K562 (cell line): Measurements from ENCODE around the gene ABHD12. TPM values are rescaled to one million over a fixed set of nuclear protein-coding genes. Genes with fewer than 3 reads are reported as not detected.

Source experiments
- CHD4 ChIP-seq: fragments of 200-600 bp; sonication (generic); IDR thresholded peaks from 3 replicates; pipeline ENCODE4 v1.6.1; 2012; ENCODE audit warnings: low read depth, mild to moderate bottlenecking, mixed read lengths, low read length, inconsistent platforms; ENCODE audit not compliant: insufficient read depth, insufficient replicate concordance, poor library complexity, severe bottlenecking
- DNMT1 ChIP-seq: fragments of 450-650 bp; IDR thresholded peaks from 2 replicates; pipeline ENCODE4 v1.6.1; 2016; ENCODE audit warnings: antibody characterized with exemption, mild to moderate bottlenecking
- FOXJ2 ChIP-seq: fragments of 200-800 bp; sonication (Bioruptor generic); IDR thresholded peaks from 2 replicates; pipeline ENCODE4 v1.6.1; 2016; ENCODE audit warnings: missing genetic modification characterization, missing compliant biosample characterization
- HDGF ChIP-seq: fragments of 450-650 bp; IDR thresholded peaks from 2 replicates; pipeline ENCODE4 v1.6.1; 2016
- POLR2G ChIP-seq: fragments of 200-400 bp; formaldehyde crosslinking; IDR thresholded peaks from 2 replicates; pipeline ENCODE4 v1.6.1; 2017; ENCODE audit warnings: low read depth, mild to moderate bottlenecking, antibody characterized with exemption, low read length, moderate library complexity
- RBM17 ChIP-seq: fragments of 200-400 bp; formaldehyde crosslinking; IDR thresholded peaks from 2 replicates; pipeline ENCODE4 v1.6.1; 2017; ENCODE audit warnings: low read depth, mild to moderate bottlenecking, low read length, borderline replicate concordance
- SMAD4 ChIP-seq: fragments of 250-450 bp; sonication (Bioruptor Pico); conservative IDR thresholded peaks from 2 replicates; pipeline ENCODE4 v1.8.0; 2021; ENCODE audit warnings: inconsistent platforms, mild to moderate bottlenecking, moderate library complexity
- STAT5B ChIP-seq: fragments of 250-450 bp; sonication (Bioruptor Pico); IDR thresholded peaks from 2 replicates; pipeline ENCODE4 v1.8.0; 2021; ENCODE audit warnings: mild to moderate bottlenecking, inconsistent platforms
- XRCC5 ChIP-seq: fragments of 200-400 bp; formaldehyde crosslinking; IDR thresholded peaks from 2 replicates; pipeline ENCODE4 v1.6.1; 2017; ENCODE audit warnings: low read depth, mild to moderate bottlenecking, low read length
- ZNF121 ChIP-seq: sonication (generic); formaldehyde crosslinking; conservative IDR thresholded peaks from 2 replicates; pipeline ENCODE4 v1.8.0; 2022; ENCODE audit warnings: missing genetic modification reagents
- ZNF175 ChIP-seq: fragments of 200-800 bp; sonication (Bioruptor generic); IDR thresholded peaks from 2 replicates; pipeline ENCODE4 v1.6.1; 2016; ENCODE audit warnings: low read depth, mild to moderate bottlenecking, missing genetic modification characterization, missing compliant biosample characterization
- ZNF584 ChIP-seq: fragments of 200-800 bp; sonication (Bioruptor generic); IDR thresholded peaks from 2 replicates; pipeline ENCODE4 v1.6.1; 2016; ENCODE audit warnings: low read depth, mild to moderate bottlenecking, missing genetic modification characterization, missing compliant biosample characterization
- ZNF589 ChIP-seq: fragments of 200-800 bp; sonication (Bioruptor generic); IDR thresholded peaks from 2 replicates; pipeline ENCODE4 v1.6.1; 2016; ENCODE audit warnings: low read depth, missing genetic modification characterization, missing compliant biosample characterization
- polyA plus RNA-seq, 8 experiments: library from polyadenylated mRNA; depleted of rRNA in 4 of 8; stranded (reverse) in 5 of 8; unstranded in 3 of 8; fragments of >200 nt; fragmentation: Nextera tagmentation in 2 of 8; fragmentation: Illumina TruSeq in 1 of 8; extraction: Ambion mirVana in 2 of 8; extraction: Trizol in 1 of 8; gene quantifications; 2 replicates each; pipeline versions ENCODE4 v1.2.1 to v1.2.3, GENCODE V29; 2011 to 2014; ENCODE audit warnings: inconsistent platforms in 1 of 8, missing spikeins in 1 of 8
- total RNA-seq, 7 experiments: library from RNA; depleted of rRNA in 6 of 7; stranded (reverse); fragments of >200 nt in 6 of 7; fragmentation: Illumina TruSeq in 2 of 7; extraction: Trizol in 2 of 7; gene quantifications; 2 replicates each; pipeline versions ENCODE4 v1.2.1 to v1.2.3, GENCODE V29; 2011 to 2021; ENCODE audit warnings: low replicate concordance in 1 of 7
- TF ChIP-seq, protein P1 (sequence below): sonication (generic); formaldehyde crosslinking; IDR thresholded peaks from 2 replicates; pipeline ENCODE4 v1.8.0; 2022; ENCODE audit warnings: mild to moderate bottlenecking, missing genetic modification reagents
- TF ChIP-seq, protein P2 (sequence below): sonication (generic); formaldehyde crosslinking; IDR thresholded peaks from 2 replicates; pipeline ENCODE4 v1.9.0; 2022; ENCODE audit warnings: mild to moderate bottlenecking, missing genetic modification reagents
- TF ChIP-seq, protein P3 (sequence below): fragments of 200-800 bp; sonication (Bioruptor generic); IDR thresholded peaks from 2 replicates; pipeline ENCODE4 v1.6.1; 2017; ENCODE audit warnings: missing genetic modification characterization, missing compliant biosample characterization
- TF ChIP-seq, protein P4 (sequence below): fragments of 250-450 bp; sonication (Bioruptor Pico); IDR thresholded peaks from 2 replicates; pipeline ENCODE4 v1.8.0; 2021; ENCODE audit warnings: borderline replicate concordance, mild to moderate bottlenecking, moderate library complexity; ENCODE audit not compliant: poor library complexity, severe bottlenecking
- TF ChIP-seq, protein P5 (sequence below): fragments of 250-450 bp; sonication (Bioruptor Pico); IDR thresholded peaks from 2 replicates; pipeline ENCODE4 v1.5.0; 2021
- TF ChIP-seq, protein P6 (sequence below): sonication (generic); formaldehyde crosslinking; IDR thresholded peaks from 2 replicates; pipeline ENCODE4 v1.8.0; 2023; ENCODE audit warnings: mild to moderate bottlenecking, missing genetic modification reagents

ABHD12 gene
- total and polyA plus RNA-seq, 9 of the 15 experiments (the other 6 are each of a cell fraction or from before 2014, with no cell fraction given): 0.65 to 15.6 (median 9.1) TPM

DNA sequence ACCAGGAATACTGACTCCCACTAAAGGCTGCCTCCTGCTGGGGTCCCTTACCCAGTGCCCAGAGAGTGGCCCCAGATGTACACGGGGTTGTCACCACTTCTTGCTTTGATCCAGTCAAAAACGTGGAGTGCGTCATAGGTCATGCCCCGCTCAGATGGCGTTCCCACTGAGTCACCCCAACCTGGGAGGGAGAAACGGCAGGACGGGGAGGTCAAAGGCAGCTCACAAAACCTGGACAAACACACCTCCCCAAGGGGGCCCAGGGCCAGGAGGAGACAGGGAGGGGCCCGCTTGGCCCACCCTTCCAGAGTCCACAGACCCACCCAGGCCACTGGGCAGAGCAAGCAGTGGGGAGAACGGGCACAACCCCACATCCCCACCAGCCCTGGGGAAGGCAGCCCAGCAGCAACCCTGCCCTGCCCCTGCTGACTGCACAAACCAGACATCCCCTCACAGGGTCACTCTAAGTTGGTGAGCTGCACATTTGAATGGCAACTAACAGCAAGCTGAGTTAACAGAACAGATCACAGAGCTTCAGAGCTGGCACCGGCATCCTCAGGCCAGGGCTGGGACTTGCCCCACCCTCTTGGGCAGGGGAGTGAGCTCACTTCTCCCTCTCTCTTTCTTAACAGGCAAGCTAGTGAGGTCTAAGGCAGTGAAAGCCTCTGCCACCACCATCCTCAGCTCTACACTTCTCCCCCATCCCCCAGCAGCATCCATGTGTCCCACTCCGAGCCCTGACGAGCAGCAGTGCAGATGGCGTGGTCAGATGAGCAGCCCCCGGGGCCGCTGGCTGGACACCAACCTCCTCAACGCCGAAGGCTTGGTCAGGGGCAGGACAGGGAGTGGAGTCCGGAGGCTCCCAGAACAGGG lies 81.0 kb downstream of the ABHD12 start (continued):
- TF ChIP-seq, protein P1, sequence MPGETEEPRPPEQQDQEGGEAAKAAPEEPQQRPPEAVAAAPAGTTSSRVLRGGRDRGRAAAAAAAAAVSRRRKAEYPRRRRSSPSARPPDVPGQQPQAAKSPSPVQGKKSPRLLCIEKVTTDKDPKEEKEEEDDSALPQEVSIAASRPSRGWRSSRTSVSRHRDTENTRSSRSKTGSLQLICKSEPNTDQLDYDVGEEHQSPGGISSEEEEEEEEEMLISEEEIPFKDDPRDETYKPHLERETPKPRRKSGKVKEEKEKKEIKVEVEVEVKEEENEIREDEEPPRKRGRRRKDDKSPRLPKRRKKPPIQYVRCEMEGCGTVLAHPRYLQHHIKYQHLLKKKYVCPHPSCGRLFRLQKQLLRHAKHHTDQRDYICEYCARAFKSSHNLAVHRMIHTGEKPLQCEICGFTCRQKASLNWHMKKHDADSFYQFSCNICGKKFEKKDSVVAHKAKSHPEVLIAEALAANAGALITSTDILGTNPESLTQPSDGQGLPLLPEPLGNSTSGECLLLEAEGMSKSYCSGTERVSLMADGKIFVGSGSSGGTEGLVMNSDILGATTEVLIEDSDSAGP (CRISPR knock-in tag): no peak
- TF ChIP-seq ZNF584 (CRISPR knock-in tag) (0 out of 2 replicates have a peak, but pooled peaks have one; percentile 27), SMAD4 (CRISPR knock-in tag) (0 out of 2 replicates have a peak, but pooled peaks have one; percentile 8), STAT5B (no peak), HDGF (peak; percentile 26; the same call in 1 of the 2 replicates), XRCC5 (no peak), POLR2G (peak; percentile 48; the same call in 1 of the 2 replicates), RBM17 (no peak), DNMT1 (no peak), ZNF121 (no peak), ZNF175 (CRISPR knock-in tag) (0 out of 2 replicates have a peak, but pooled peaks have one; percentile 8), ZNF589 (CRISPR knock-in tag) (peak; percentile 64), FOXJ2 (tag) (peak; percentile 49; the same call in 1 of the 2 replicates), CHD4 (no peak)
- TF ChIP-seq, protein P2, sequence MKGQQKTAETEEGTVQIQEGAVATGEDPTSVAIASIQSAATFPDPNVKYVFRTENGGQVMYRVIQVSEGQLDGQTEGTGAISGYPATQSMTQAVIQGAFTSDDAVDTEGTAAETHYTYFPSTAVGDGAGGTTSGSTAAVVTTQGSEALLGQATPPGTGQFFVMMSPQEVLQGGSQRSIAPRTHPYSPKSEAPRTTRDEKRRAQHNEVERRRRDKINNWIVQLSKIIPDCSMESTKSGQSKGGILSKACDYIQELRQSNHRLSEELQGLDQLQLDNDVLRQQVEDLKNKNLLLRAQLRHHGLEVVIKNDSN: no peak
- TF ChIP-seq, protein P3, sequence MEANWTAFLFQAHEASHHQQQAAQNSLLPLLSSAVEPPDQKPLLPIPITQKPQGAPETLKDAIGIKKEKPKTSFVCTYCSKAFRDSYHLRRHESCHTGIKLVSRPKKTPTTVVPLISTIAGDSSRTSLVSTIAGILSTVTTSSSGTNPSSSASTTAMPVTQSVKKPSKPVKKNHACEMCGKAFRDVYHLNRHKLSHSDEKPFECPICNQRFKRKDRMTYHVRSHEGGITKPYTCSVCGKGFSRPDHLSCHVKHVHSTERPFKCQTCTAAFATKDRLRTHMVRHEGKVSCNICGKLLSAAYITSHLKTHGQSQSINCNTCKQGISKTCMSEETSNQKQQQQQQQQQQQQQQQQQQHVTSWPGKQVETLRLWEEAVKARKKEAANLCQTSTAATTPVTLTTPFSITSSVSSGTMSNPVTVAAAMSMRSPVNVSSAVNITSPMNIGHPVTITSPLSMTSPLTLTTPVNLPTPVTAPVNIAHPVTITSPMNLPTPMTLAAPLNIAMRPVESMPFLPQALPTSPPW: peak; percentile 71
- TF ChIP-seq, protein P4, sequence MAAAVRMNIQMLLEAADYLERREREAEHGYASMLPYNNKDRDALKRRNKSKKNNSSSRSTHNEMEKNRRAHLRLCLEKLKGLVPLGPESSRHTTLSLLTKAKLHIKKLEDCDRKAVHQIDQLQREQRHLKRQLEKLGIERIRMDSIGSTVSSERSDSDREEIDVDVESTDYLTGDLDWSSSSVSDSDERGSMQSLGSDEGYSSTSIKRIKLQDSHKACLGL (CRISPR knock-in tag): no peak
- TF ChIP-seq, protein P5, sequence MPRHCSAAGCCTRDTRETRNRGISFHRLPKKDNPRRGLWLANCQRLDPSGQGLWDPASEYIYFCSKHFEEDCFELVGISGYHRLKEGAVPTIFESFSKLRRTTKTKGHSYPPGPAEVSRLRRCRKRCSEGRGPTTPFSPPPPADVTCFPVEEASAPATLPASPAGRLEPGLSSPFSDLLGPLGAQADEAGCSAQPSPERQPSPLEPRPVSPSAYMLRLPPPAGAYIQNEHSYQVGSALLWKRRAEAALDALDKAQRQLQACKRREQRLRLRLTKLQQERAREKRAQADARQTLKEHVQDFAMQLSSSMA (CRISPR knock-in tag): no peak
- TF ChIP-seq, protein P6, sequence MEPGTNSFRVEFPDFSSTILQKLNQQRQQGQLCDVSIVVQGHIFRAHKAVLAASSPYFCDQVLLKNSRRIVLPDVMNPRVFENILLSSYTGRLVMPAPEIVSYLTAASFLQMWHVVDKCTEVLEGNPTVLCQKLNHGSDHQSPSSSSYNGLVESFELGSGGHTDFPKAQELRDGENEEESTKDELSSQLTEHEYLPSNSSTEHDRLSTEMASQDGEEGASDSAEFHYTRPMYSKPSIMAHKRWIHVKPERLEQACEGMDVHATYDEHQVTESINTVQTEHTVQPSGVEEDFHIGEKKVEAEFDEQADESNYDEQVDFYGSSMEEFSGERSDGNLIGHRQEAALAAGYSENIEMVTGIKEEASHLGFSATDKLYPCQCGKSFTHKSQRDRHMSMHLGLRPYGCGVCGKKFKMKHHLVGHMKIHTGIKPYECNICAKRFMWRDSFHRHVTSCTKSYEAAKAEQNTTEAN (CRISPR knock-in tag): no peak
